ENCODE measurements around the gene LRRC14B. TPM values are rescaled to one million over a fixed set of nuclear protein-coding genes. Genes with fewer than 3 reads are reported as not detected.
A peak's percentile ranks its signal among the peaks of the same experiment; 100 is the strongest.

Gene LRRC14B
- total and polyA plus RNA-seq, 2 of the 13 experiments (the other 11 are each of a cell fraction or from before 2014, with no cell fraction given), result not detected

- TF ChIP-seq, protein P1, sequence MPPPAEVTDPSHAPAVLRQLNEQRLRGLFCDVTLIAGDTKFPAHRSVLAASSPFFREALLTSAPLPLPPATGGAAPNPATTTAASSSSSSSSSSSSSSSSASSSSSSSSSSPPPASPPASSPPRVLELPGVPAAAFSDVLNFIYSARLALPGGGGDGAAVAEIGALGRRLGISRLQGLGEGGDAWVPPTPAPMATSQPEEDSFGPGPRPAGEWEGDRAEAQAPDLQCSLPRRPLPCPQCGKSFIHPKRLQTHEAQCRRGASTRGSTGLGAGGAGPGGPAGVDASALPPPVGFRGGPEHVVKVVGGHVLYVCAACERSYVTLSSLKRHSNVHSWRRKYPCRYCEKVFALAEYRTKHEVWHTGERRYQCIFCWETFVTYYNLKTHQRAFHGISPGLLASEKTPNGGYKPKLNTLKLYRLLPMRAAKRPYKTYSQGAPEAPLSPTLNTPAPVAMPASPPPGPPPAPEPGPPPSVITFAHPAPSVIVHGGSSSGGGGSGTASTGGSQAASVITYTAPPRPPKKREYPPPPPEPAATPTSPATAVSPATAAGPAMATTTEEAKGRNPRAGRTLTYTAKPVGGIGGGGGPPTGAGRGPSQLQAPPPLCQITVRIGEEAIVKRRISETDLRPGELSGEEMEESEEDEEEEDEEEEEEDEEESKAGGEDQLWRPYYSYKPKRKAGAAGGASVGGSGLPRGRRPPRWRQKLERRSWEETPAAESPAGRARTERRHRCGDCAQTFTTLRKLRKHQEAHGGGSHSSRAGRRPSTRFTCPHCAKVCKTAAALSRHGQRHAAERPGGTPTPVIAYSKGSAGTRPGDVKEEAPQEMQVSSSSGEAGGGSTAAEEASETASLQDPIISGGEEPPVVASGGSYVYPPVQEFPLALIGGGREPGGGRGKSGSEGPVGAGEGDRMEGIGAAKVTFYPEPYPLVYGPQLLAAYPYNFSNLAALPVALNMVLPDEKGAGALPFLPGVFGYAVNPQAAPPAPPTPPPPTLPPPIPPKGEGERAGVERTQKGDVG (CRISPR knock-in tag; IDR thresholded peaks at IDR 0.05; ENCODE audit: borderline replicate concordance), result no peak
- TF ChIP-seq, protein P2, sequence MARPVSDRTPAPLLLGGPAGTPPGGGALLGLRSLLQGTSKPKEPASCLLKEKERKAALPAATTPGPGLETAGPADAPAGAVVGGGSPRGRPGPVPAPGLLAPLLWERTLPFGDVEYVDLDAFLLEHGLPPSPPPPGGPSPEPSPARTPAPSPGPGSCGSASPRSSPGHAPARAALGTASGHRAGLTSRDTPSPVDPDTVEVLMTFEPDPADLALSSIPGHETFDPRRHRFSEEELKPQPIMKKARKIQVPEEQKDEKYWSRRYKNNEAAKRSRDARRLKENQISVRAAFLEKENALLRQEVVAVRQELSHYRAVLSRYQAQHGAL (CRISPR knock-in tag; IDR thresholded peaks at IDR 0.05; ENCODE audit: not compliant biosample characterization), result no peak
- TF ChIP-seq THAP11 (CRISPR knock-in tag; IDR thresholded peaks at IDR 0.05), result no peak
- TF ChIP-seq, protein P3, sequence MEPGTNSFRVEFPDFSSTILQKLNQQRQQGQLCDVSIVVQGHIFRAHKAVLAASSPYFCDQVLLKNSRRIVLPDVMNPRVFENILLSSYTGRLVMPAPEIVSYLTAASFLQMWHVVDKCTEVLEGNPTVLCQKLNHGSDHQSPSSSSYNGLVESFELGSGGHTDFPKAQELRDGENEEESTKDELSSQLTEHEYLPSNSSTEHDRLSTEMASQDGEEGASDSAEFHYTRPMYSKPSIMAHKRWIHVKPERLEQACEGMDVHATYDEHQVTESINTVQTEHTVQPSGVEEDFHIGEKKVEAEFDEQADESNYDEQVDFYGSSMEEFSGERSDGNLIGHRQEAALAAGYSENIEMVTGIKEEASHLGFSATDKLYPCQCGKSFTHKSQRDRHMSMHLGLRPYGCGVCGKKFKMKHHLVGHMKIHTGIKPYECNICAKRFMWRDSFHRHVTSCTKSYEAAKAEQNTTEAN (CRISPR knock-in tag; conservative IDR thresholded peaks at IDR 0.05), result no peak
Measured at GRCh38 chr5:189486-189885, 1.8 kb upstream of the LRRC14B start (continued).

- H3K4me3 ChIP-seq (replicated peaks in 1 of 3; ENCODE audit: insufficient read depth in 1 of 3, low read depth in 2 of 3, low read length in 3 of 3), result no peak overlapping the region; a peak in 1 of 6 replicates
- POLR2A ChIA-PET, result no interaction called here
- BruUV-seq (replicated peaks), result no TSS peak
- ATAC-seq (peak; percentile 18), DNase-seq (ENCODE audit: low spot score) (no peak), FAIRE-seq (no peak)
- no peak overlapping the region for H3K9ac ChIP-seq (ENCODE audit: insufficient read depth, low read depth, low read length)
- CTCF ChIA-PET (ENCODE audit: low intra/inter-chr PET ratio, low total read pairs), result no interaction called here
- no peaks in the 10 kb centered on the region for H3K79me2 ChIP-seq (ENCODE audit: insufficient read depth, low read length)
- WGBS (ENCODE audit: low lambda C conversion rate), result 16% methylated on average over 3 of the region's 11 CpGs
- no peaks in the 10 kb centered on the region for H3K9me3 ChIP-seq (ENCODE audit: low read length)
- H3K4me1 ChIP-seq (ENCODE audit: insufficient read depth, low read length), result peaks cover 23% of the 10 kb centered on the region
- no peak for TF ChIP-seq ZNF558 (CRISPR knock-in tag; IDR thresholded peaks at IDR 0.05; ENCODE audit: borderline replicate concordance)
- TF ChIP-seq MAFG (CRISPR knock-in tag; IDR thresholded peaks at IDR 0.05), result no peak
- TF ChIP-seq MEIS2 (CRISPR knock-in tag; IDR thresholded peaks at IDR 0.05), result no peak
- TF ChIP-seq KDM6A (CRISPR knock-in tag; IDR thresholded peaks at IDR 0.05; ENCODE audit: low read depth), result no peak
- TF ChIP-seq ZNF75D (CRISPR knock-in tag; IDR thresholded peaks at IDR 0.05; ENCODE audit: borderline replicate concordance), result no peak
- TF ChIP-seq HCFC1 (IDR thresholded peaks at IDR 0.05; ENCODE audit: low read depth, low read length), result no peak
- TF ChIP-seq ZFP36 (IDR thresholded peaks at IDR 0.05; ENCODE audit: borderline replicate concordance, low read depth, low read length, partially characterized antibody), result no peak
- TF ChIP-seq ZNF580 (CRISPR knock-in tag; IDR thresholded peaks at IDR 0.05; ENCODE audit: borderline replicate concordance, low read depth), result no peak
- TF ChIP-seq, protein P4, sequence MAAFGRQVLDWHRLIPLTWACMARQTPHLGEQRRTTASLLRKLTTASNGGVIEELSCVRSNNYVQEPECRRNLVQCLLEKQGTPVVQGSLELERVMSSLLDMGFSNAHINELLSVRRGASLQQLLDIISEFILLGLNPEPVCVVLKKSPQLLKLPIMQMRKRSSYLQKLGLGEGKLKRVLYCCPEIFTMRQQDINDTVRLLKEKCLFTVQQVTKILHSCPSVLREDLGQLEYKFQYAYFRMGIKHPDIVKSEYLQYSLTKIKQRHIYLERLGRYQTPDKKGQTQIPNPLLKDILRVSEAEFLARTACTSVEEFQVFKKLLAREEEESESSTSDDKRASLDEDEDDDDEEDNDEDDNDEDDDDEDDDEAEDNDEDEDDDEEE (CRISPR knock-in tag; IDR thresholded peaks at IDR 0.05), result no peak
- no peak for TF ChIP-seq ZFP90 (CRISPR knock-in tag; IDR thresholded peaks at IDR 0.05; ENCODE audit: borderline replicate concordance)
- no peak for TF ChIP-seq PHF8 (CRISPR knock-in tag; IDR thresholded peaks at IDR 0.05)
- TF ChIP-seq ZSCAN25 (CRISPR knock-in tag; IDR thresholded peaks at IDR 0.05), result no peak
- no peak for TF ChIP-seq MIER3 (CRISPR knock-in tag; IDR thresholded peaks at IDR 0.05; ENCODE audit: borderline replicate concordance)
- no peak overlapping the region for H2AFZ ChIP-seq (ENCODE audit: low read length)
- in situ Hi-C loops (cut with HindIII; ENCODE audit: extremely low pct_ligation_motif_present, low pct_unique_long_range_greater_than_20kb), result no loop called here
- no peak overlapping the region for H3K27ac ChIP-seq (ENCODE audit: extremely low read length, insufficient read depth, low read length)
- intact Hi-C loops (cut with micrococcal nuclease; ENCODE audit: unreplicated experiment), result loop anchor here (2.0 kb wide), 1 partner anchor 29 kb away; the partner anchor contains the start of genes CCDC127 and SDHA
- H3K4me2 ChIP-seq (ENCODE audit: low read depth, low read length), result no peak overlapping the region
- peaks cover 0 to 15% of the 10 kb centered on the region in 2 experiments; a peak in 1 of 5 replicates for H3K27me3 ChIP-seq (ENCODE audit: control insufficient read depth in 1 of 2, insufficient read depth in 2 of 2, low read length in 2 of 2)
- H3K36me3 ChIP-seq (replicated peaks in 1 of 2; ENCODE audit: control insufficient read depth in 1 of 2, insufficient read depth in 2 of 2, low read length in 2 of 2), result no peaks in the 10 kb centered on the region
- H4K20me1 ChIP-seq (ENCODE audit: insufficient read depth, low read length), result no peaks in the 10 kb centered on the region
Measured at GRCh38 chr5:189976-190365, 1.3 kb upstream of the LRRC14B start.
